Tongue (tissue), 2 donors: ENCODE data around the gene WDR72. TPM values are rescaled to one million over a fixed set of nuclear protein-coding genes. Genes with fewer than 3 reads are reported as not detected.

Experiments used
- DNase-seq: peaks from one replicate; pipeline ENCODE4 v3.0.0-alpha.2; 2015
- total RNA-seq: library from RNA; depleted of rRNA; stranded (reverse); fragments of >200 nt; gene quantifications from one replicate; pipeline ENCODE4 v1.2.3, GENCODE V29; 2014

WDR72 gene
- total RNA-seq, 1 donor from 2014 or later, result 0.62 TPM

DNA sequence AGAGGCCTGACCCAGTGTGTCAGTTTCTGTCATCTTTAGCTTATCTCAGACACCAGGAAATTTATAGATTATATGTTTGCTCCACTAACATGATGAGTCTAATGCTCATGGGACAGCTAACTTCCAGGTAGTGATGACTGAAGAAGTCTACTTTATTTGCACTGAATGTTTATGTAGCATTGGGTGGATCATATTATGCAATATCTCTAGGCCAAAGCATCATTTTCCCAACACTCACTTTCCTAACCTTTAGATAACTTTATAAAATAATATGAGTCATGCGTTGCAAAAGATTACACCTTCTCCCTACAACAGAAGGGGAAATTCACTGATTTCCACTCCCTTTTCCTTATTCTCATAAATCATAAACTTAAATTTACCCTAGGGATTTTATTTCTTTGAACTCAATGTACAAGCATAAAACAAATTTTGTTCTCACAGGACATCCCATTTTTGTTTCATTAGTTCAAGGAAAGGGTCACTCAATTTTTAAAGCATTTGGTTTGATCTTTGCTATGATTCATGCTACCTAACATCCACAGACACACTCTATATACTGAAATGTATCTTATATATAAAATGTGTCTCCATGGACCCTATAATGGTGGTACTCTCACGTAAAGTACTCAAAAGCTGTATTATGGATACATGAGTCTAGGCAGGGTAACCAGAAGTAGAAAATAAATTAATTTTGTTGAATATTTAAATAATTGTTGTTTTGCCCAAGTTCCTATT lies 225.2 kb downstream of the WDR72 start:
- DNase-seq, result no peak

DNA sequence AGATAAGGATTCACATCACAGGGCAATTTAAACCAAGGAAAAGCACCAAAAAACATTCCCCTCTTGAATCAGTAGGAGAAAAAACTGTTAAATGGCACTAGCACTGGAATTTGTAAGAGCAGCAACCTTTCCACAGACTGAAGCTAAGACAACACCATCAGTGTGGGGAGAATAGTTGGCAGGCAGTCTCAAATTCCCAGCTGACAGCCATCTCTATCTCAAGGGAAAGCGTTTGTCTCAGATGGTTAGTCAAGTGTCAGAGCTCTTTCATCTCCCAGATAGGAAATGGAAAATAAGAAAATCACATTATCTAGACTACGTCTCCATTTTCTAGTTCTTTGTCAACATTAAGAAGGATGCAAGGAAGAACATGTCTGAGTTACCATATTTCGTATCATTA lies 228.7 kb downstream of the WDR72 start:
- no peak for DNase-seq

DNA sequence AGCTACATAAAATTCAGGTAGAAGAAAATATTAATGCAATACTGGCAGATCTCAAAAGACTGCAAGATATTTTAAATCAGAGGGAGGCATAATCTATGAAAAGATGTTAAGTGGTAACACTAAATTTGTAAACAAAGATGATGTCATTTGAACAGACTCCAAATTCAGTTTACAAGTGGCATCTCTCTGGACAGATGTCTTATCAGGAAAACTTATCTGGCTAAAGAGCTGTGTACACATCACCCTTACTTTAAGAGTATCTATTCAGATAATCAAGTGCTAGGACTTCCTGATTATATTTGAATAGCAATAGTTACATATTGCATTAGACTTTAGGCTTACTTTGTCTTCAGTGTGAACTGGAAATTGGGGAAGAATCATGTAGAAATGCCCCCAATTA lies 231.5 kb downstream of the WDR72 start:
- no peak for DNase-seq

DNA sequence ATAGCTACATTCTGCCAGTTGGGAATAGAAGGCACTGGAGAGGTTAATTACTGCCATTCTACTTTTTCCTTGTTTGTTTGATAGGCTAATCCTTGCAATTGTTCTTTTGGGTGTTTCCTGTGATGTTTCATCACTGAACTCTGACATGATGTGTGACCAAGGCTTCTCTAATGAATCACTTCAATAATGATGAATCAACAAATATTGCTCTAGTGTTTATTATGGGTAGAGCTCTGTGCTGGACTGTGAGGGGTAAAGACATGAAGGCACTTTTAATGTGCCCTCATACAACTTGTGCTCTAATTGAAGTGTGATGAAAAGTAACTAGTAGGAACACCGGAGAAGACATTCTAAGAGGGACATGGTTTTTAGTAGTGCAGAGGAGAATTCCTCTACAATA lies 233.6 kb downstream of the WDR72 start:
- DNase-seq, result no peak

DNA sequence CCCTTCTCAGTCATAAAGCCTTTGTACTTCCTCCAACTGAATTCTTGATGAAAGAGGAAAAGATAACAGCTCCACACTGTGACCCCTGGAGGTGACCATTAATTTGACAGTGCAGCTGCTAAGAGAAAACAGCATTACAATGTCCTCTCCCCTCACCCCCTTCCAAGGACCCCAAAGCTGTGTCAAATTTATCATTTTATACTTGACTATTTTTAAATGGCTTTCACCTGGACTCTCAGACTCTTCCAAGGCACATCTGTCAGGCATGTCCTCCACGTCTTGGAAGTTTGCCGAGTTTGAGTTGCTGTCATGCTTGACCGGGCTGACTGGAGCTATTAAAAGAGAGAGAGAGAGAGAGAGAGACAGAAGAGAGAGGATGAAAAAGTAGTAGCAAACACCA lies 236.5 kb downstream of the WDR72 start:
- DNase-seq, result peak; percentile 55

DNA sequence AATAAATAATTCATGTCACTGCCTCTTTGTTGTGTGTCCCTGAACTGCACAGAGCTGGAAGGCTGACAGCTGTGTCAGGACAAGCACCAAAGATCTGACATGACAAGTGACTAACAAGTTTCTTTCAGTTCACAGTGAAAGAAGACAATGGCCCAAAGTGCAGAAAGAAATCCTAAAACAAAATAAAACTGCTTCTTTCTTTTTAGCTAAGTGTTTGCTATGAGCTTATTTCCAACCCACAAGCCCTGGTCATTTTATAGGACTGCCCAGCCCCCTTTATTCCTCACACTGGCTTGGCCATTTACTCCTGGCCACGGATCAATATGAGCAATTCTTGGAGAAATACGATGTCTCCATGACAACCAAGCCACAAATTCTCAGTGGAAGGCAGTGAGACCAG lies 238.5 kb downstream of the WDR72 start:
- DNase-seq, result no peak

DNA sequence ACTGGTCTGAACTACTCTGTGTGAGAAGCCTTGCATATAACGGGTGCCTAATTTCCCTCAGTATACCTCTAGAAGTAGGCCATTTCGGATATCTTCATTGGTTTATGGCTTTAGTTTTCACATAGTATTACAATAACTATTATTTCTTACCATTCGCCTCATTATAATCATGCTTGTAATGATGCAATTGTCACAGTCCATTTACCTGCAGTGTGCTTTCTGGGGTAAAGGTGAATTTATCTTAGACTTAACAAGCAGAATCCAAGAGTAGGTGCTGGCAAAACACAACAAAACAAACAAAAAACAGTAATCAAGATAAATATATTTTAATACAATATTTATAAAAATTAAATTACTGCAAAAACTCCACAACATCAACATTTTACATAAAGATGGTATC lies 246.0 kb downstream of the WDR72 start:
- no peak for DNase-seq

DNA sequence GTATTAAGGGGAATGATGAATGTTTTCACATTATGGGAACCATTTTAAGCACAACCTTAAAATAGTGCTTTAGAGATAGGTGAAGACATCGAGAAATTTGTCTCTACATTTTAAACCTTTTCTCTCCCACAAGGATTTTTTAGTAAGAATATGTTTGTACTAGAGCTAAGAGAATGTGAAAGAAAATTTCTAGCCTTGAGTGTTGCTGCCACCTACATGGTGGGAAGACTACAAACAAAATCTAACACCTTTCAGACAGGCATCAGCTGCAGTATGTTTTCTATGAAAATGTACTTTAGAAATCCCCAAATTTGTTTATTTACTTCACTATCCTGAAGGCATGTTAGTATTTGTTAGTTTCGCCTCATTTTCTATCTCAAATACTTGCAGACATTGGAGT lies 247.4 kb downstream of the WDR72 start:
- no peak for DNase-seq

DNA sequence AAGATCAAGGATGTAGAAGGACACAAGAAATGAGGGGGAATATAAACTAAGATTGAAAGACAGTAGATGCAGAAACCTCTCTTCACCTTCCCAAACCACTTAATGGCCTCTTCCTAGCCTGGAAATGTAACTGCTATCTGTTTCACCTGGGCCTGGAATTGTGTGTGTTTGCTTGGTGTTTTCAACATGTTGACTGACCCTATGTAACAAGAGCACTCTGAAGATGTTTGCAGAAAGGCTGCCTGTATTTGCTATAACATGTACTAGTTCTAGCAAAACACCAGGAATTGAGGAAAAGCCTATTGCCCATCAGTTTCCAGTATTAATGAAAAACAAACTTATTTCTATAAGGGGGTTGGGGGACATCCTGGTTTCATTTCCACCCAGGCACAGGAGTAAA lies 248.3 kb downstream of the WDR72 start:
- DNase-seq, result no peak

DNA sequence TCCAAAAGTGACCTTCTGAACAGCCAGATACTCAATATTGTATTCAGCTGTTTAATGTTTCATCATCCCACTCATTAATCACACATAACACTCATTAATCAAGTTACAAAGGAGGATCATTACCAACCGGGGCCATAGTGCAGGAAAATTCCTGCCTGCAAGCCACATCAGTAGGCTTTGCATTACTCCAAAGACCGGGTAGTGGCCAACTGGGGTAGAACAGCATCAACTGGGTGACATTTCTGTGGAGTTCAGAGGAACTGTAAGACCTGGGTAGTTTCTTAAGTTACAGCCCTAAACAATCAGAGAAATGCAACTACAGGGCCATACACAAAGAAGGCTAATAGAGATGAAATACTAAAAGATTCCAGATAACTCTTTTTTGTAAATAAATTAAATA lies 253.1 kb downstream of the WDR72 start:
- no peak for DNase-seq

DNA sequence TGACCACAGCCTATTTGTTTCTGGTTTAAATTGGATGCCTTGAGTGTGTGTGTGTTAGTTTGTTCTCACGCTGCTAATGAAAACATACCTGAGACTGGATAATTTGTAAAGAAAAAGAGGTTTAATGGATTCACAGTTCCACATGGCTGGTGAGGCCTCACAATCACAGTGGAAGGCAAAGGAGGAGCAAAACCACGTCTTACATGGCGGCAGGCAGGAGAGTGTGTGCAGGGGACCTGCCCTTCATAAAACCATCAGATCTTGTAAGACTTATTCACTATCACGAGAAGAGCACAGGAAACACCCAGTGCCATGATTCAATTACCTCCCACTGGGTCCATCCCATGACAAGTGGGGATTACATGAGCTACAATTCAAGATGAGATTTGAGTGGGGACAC lies 260.5 kb downstream of the WDR72 start:
- DNase-seq, result no peak

DNA sequence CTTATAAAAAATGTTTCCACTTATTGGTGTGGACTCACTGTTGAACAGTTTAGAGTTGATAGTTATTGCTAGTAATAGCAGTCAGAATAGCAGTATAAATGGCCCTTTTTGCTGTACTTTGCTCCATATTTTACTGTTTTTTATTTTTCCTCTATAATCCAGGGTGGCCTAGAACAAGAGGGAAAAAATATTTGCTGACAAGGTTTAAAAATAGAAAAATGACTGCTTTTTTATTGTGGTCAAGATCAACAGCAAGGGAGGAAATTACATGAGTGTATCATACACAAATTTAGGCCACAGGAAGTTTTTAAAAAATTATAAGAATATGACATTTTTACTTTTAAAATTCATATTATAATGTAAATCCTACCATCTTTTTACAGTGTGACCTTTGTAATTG lies 269.1 kb downstream of the WDR72 start:
- no peak for DNase-seq

DNA sequence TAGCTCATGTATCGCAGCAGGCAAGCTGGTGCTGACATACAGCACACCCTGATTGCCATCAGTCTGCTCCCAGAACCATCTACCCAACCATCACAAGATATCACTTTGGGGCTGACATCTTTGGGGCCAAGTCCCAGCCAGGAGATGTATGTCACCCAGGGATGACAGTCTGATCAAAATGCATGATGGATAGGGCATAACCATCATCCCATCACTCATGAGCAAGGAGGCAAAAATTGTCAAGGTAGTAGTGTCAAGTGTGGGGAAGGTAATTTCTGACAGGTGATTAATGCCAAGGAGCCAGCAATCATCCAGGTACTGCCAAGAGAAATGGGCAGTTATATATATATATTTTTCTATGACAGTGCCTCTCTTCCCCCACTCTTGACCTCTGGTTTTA lies 277.4 kb downstream of the WDR72 start:
- DNase-seq, result no peak

DNA sequence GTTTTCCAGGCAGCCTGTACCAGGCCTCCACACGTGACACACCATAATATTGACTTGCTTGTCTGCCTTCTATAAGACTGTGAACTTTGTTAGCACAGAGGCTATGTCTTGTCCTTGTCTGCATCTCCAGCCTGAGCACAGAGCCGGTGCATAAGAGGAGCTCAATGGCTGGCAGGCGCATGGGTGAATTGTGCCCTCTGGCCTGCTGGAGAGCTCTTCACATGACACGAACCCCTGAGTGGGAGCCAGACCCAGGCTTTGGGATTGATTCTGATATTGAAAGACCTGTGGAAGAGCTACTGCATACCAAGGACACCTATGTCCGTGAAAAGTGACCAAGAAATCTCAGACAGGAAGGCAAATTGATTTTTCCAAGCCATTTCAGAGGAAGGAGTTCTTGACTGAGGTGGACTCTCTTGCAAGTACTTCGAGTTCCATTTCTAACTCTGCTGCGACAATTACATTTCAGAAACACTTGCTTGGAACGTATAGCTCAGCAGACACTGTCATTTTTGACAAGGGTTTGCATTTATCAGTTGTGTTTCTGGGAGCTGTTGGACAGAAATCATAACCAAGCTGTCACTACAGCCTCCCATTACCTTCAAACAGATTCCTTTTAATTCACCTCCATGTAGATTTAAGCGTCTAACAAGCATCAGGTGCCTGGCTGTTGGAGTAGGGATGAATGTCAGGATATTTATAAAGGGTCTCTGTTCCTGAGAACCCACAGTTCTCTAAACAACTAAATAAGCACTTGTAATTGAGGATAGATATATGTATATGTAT lies 281.3 kb downstream of the WDR72 start:
- no peak for DNase-seq

DNA sequence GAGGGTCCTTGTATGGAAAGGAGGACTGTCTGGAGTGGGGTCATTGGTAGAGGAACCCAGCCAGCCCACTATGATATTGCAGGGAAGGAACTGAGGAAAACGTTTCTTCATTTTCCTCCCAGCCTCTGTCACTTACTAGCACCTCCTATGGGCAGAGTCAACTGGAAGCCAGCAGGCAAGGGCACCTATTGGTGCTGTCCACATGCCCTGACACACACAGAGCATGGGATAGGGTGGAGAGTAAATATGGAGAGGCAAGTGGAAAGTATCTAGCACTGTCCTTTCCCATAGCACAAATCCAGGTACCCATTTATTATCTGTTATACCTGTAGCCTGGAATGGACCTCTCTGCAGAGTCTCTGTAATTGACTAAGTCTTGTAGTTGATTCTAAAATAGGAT lies 285.6 kb downstream of the WDR72 start:
- DNase-seq, result no peak

DNA sequence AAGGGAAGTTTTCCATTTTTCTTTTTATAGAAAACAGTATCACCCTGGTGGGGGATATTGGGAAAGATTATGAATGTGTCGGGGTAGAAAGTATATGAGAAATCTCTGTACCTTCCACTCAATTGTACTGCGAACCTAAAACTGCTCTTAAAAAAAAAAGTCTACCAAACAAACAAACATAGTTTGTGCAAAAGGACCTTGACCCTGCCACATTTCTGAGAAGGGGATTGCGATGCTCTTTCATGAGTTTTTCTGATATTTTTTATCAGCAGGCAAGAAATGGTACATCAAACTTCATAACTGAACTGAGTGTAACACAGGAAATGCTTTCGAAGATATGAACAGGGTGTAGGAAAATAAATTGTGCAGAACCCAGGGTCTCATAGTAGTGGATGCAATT lies 286.0 kb downstream of the WDR72 start:
- no peak for DNase-seq

DNA sequence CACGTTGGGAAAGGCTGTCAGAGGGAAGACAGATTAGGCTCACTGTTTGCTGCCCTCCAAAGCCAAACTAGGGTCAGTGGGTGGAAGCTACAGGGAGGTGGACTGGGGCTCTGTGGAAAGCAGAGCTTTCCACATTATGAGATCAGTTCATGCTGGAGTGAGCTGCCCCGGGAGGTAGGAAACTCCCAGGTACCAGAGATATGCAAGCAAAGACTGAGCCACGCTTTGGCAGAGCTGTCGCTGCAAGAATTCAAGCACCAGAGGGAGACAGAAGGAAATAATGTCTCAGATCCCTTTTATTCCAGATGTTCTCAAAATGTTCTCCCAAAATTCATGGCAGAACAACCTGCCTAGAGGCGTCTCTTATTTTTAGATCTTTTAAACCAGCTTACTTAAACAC lies 286.6 kb downstream of the WDR72 start:
- no peak for DNase-seq

DNA sequence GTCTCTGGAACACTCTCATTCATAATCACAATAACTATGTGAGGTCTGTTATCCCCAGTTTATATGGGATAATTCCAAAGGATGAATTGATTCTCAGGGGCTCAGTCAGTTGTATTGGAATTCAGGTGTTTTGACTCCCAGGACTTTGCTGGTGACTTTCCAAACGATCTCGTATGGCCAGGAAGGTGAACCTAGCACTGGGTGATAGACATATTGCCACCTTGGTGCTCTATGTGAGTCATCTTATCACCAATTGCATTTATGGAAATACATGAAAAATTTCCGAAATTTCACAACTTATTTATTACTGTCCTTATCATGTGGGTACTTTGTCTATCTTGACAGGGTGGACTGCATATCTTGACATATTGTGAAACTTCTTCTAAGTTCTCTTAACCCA lies 287.3 kb downstream of the WDR72 start:
- DNase-seq, result no peak

DNA sequence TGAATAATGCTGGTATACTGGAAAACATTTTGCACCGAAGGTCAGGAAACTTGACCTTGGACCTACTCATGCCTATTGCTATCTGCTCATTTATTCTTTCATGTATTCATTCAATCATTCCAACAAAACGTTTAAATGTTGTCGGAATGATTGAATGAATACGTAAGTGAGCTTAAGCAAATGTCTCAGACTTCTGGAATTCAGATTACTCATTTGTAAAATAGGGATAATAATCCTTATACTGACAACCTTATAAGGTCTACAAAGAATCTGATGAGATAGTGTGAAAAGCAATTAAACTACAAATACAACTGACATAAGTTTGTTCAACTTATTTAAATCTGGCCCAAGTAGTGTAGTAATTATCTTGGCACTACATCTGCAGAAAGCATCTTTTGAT lies 288.7 kb downstream of the WDR72 start:
- no peak for DNase-seq

DNA sequence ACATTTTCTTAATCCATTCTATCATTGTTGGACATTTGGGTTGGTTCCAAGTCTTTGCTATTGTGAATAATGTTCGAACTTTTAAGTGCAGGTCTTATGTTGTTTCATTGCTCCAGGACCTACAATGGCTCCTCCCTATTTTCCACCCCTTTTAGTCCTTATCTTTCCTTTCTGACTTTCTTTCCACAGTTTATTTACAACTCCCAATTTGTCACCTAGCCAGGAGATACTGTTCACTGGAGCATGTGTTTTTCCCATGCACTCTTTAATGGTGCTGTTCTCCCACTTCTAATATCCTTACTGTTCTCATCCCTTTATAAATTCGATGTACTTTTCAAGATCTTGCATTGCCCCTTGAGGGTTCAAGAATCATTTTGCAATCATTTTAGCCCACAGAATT lies 290.0 kb downstream of the WDR72 start:
- DNase-seq, result no peak
